Myocyte (in vitro differentiated cells): ENCODE measurements around the gene RFX2. TPM values are rescaled to one million over a fixed set of nuclear protein-coding genes. Genes with fewer than 3 reads are reported as not detected.
"Not testable (repeated sequence)": the region's sequence is repeated elsewhere in the genome, so short reads cannot be mapped to it uniquely, and the experiment has no call there.

Source experiments
- DNase-seq: peaks from one replicate; pipeline ENCODE4 v3.0.0-alpha.2; 2012; ENCODE audit warnings: low read depth
- polyA plus RNA-seq: library from polyadenylated mRNA; unstranded; fragments of >200 nt; gene quantifications from one replicate; pipeline ENCODE4 v1.2.1, GENCODE V29; 2012; ENCODE audit warnings: missing spikeins
- total RNA-seq: library from RNA; depleted of rRNA; stranded (reverse); fragments of >200 nt; gene quantifications from 2 replicates; pipeline ENCODE4 v1.2.3, GENCODE V29; 2014

RFX2 gene
- 5.8 and 9.4 TPM in 2 replicates for total RNA-seq
- polyA plus RNA-seq: 9.7 TPM

- DNase-seq: peak; percentile 99
These were observed at the start of gene RFX2 for GRCh38 chr19:6110360-6110977. Gene RFX2 (minus strand): TSS chr19:6110500. CDS start chr19:6047496, 63,004 bp downstream.

GRCh38 chr19:6156033-6156432, 45.7 kb upstream of the RFX2 start:
- DNase-seq: no peak

GRCh38 chr19:6150289-6150688, 40.0 kb upstream of the RFX2 start:
- no peak for DNase-seq

GRCh38 chr19:6141217-6141616, 30.9 kb upstream of the RFX2 start:
- DNase-seq: no peak

GRCh38 chr19:6138511-6138910, 28.2 kb upstream of the RFX2 start:
- no peak for DNase-seq

- DNase-seq: no peak
These were observed 27.8 kb upstream of the RFX2 start for GRCh38 chr19:6138066-6138465.

- DNase-seq: no peak
These were observed 22.9 kb upstream of the RFX2 start for GRCh38 chr19:6133231-6133630.

GRCh38 chr19:6132482-6132881, 22.2 kb upstream of the RFX2 start:
- DNase-seq: no peak

- DNase-seq: no peak
These were observed 17.5 kb upstream of the RFX2 start for GRCh38 chr19:6127716-6128335.

- DNase-seq: peak; percentile 30
These were observed 16.2 kb upstream of the RFX2 start for GRCh38 chr19:6126335-6126974.

- peak; percentile 81 for DNase-seq
These were observed 15.3 kb upstream of the RFX2 start for GRCh38 chr19:6125571-6125989.

GRCh38 chr19:6119031-6119430, 8.7 kb upstream of the RFX2 start:
- DNase-seq: no peak

GRCh38 chr19:6118043-6118442, 7.7 kb upstream of the RFX2 start:
- no peak for DNase-seq

GRCh38 chr19:6117534-6117933, 7.2 kb upstream of the RFX2 start:
- no peak for DNase-seq

- no peak for DNase-seq
These were observed 6.6 kb upstream of the RFX2 start for GRCh38 chr19:6116749-6117430.

- no peak for DNase-seq
These were observed 5.7 kb upstream of the RFX2 start for GRCh38 chr19:6115992-6116391.

- no peak for DNase-seq
These were observed 3.4 kb upstream of the RFX2 start for GRCh38 chr19:6113616-6114188.

GRCh38 chr19:6109947-6110346, 353 bp downstream of the RFX2 start:
- DNase-seq: no peak

- peak; percentile 57 for DNase-seq
These were observed 1.3 kb downstream of the RFX2 start for GRCh38 chr19:6108721-6109633.

- not testable (repeated sequence) for DNase-seq
These were observed 3.5 kb downstream of the RFX2 start for GRCh38 chr19:6106643-6107294.
